ENCODE measurements around the gene AMBRA1. TPM values are rescaled to one million over a fixed set of nuclear protein-coding genes. Genes with fewer than 3 reads are reported as not detected.

The AMBRA1 gene
- total RNA-seq, 1 donor from 2014 or later = 33.9 TPM

DNA sequence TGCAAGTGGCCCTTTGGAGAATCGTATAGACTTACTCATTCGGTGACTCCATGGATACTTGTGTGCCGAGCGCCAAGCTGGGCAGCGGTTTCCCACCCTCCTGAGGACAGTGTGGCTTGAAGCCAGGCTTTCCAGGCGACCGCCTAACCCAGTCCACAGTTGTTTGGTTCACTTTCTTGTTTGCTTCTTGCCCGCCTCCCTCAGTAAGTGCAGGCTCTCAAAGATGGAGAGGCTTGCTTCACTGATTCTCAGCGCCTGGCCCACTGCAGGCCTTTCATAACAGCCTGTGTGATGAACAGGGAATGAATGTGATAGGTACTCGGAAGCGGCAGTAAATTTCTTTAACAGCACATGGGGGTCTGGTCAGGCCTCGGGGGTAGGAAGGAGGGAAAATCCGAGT is 223.6 kb downstream of the AMBRA1 start:
- no peaks in the 10 kb centered on the region for H3K27me3 ChIP-seq
- H3K27ac ChIP-seq = no peak overlapping the region
- H3K4me3 ChIP-seq = no peak overlapping the region
- ATAC-seq (peak; percentile 13), DNase-seq (no peak)
- peaks cover 45% of the 10 kb centered on the region for H3K36me3 ChIP-seq
- intact Hi-C loops (cut with DNase I) = no loop called here
- TF ChIP-seq CTCF (IDR thresholded peaks at IDR 0.05) = no peak
- no peaks in the 10 kb centered on the region for H3K9me3 ChIP-seq
- H3K4me1 ChIP-seq = peaks cover 7% of the 10 kb centered on the region

DNA sequence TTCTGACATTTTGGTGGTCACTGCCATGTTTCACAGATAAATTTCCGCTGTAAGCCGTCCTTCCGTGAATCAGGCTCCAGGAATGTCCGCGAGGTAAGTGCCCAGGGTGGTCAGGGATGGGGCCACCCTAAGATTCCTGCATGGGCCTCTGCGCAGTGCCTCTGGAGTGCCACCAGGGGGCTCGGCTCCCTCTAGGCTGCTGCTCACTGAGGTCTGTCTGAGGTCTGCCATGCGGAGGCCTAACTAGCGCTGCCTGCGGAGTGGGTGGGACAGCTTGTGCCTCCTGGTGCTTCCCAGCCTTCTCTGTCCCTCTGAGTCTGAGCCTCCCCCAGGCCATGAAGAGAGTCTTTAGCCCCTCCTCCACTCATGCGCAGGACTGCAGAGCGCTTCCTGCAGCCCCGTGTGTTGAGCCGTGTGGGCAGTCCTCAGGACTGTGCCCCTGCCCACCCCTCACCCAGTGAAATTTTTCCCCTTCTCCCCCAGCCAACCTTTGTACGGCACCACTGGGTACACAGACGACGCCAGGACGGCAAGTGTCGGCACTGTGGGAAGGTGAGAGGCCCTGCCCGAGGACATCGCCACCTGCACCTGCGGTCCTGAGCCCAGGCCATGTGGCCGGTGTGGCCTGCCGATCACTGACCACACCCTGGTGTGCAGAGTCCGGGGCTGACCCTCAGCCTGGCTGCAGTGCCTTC is 224.2 kb downstream of the AMBRA1 start:
- H3K4me3 ChIP-seq = no peak overlapping the region
- no peaks in the 10 kb centered on the region for H3K27me3 ChIP-seq
- ATAC-seq = peak; percentile 78
- peak; percentile 84 for TF ChIP-seq CTCF (IDR thresholded peaks at IDR 0.05)
- intact Hi-C loops (cut with DNase I) = no loop called here
- H3K9me3 ChIP-seq = no peaks in the 10 kb centered on the region
- no peak overlapping the region for H3K27ac ChIP-seq
- peaks cover 39% of the 10 kb centered on the region for H3K36me3 ChIP-seq
- no peak for DNase-seq
- peaks cover 7% of the 10 kb centered on the region for H3K4me1 ChIP-seq

DNA sequence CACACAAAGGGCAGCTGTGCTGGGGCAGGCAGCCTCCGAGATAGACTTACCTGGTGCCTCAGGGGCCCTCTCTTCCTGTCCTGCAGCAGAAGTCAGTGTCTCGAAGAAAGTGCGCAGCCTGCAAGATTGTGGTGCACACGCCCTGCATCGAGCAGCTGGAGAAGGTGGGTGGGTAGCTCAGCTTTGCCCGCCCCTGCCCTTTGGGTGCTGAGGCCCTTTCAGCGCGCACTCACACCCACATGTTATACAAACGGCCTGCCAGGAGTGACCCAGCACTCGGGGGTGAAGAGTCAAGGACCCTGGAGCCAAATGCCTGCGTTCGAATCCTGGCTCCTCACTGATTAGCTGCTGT is 225.9 kb downstream of the AMBRA1 start:
- no peak for DNase-seq
- Histone ChIP-seq H3K4me1 (peaks cover 17% of the 10 kb centered on the region), H3K27me3 (no peaks in the 10 kb centered on the region), H3K27ac (no peak overlapping the region), H3K9me3 (no peaks in the 10 kb centered on the region), H3K36me3 (peaks cover 26% of the 10 kb centered on the region), H3K4me3 (no peak overlapping the region)
- intact Hi-C loops (cut with DNase I) = no loop called here
- no peak for ATAC-seq
- no peak for TF ChIP-seq CTCF (IDR thresholded peaks at IDR 0.05)

- no peak overlapping the region for H3K27ac ChIP-seq
- peaks cover 22% of the 10 kb centered on the region for H3K4me1 ChIP-seq
- DNase-seq (peak; percentile 84), ATAC-seq (peak; percentile 72)
- H3K36me3 ChIP-seq = peaks cover 26% of the 10 kb centered on the region
- H3K27me3 ChIP-seq = no peaks in the 10 kb centered on the region
- TF ChIP-seq CTCF (IDR thresholded peaks at IDR 0.05) = peak; percentile 91
- no peak overlapping the region for H3K4me3 ChIP-seq
- H3K9me3 ChIP-seq = no peaks in the 10 kb centered on the region
- intact Hi-C loops (cut with DNase I) = no loop called here
Observed at GRCh38 chr11:46367244-46367915, 226.4 kb downstream of the AMBRA1 start.

- Histone ChIP-seq H3K4me1 (peaks cover 28% of the 10 kb centered on the region), H3K9me3 (no peaks in the 10 kb centered on the region), H3K4me3 (no peak overlapping the region), H3K27me3 (no peaks in the 10 kb centered on the region), H3K27ac (no peak overlapping the region), H3K36me3 (peaks cover 21% of the 10 kb centered on the region)
- DNase-seq = no peak
- intact Hi-C loops (cut with DNase I) = no loop called here
- no peak for TF ChIP-seq CTCF (IDR thresholded peaks at IDR 0.05)
- no peak for ATAC-seq
Observed at GRCh38 chr11:46366661-46367161, 227.1 kb downstream of the AMBRA1 start.

Data from upper lobe of right lung (tissue), 1 donor.